HG02588 (cell line): ENCODE data around the gene PLEKHH1.
"Not testable (repeated sequence)": the region's sequence is repeated elsewhere in the genome, so short reads cannot be mapped to it uniquely, and the experiment has no call there.

Experiments used
- ATAC-seq: cut with Tn5 transposase; IDR thresholded peaks from one replicate; pipeline ENCODE4 v1.9.1; 2021; ENCODE audit warnings: mild to moderate bottlenecking, moderate library complexity; ENCODE audit not compliant: unreplicated experiment

Gene PLEKHH1

GRCh38 chr14:67529947-67530935 is 2.8 kb upstream of the PLEKHH1 start:
- no peak for ATAC-seq

GRCh38 chr14:67532606-67532997 is 488 bp upstream of the PLEKHH1 start:
- no peak for ATAC-seq

DNA sequence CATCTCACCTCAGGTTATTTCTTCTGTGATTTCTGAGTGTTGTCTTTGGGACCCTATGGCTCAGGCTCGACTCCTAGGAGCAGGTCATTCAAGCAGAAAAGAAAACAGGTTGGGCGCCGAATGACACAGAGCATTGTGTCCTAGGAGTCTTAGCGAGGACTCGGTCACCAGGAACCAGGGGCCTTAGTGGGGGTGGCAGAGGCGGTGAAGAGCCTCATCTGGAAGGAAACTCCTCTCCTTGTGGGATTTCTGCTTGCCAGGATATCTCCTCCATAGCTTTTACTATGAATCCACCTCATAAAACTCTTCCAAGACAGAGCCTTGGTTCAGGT is 630 bp downstream of the PLEKHH1 start:
- no peak for ATAC-seq

DNA sequence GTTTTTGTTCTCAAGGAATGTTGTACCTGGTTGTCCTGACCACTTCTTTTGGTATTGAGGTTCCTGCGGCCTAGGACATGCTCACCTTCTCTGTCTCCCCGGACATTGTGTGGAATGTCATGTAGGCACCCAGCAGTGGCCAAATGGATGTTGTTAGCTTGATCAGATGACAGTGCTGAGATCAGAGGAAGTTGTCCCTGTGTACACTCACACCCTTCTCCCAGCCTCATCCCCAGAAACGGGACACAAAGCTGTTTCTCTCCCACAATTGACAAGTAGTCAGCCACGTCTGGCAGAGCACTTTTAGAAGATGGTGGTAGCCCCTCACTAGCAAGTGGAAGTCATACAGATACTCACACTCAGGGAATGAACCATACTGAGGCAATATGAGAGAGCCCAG is 3.0 kb downstream of the PLEKHH1 start:
- ATAC-seq, result no peak

DNA sequence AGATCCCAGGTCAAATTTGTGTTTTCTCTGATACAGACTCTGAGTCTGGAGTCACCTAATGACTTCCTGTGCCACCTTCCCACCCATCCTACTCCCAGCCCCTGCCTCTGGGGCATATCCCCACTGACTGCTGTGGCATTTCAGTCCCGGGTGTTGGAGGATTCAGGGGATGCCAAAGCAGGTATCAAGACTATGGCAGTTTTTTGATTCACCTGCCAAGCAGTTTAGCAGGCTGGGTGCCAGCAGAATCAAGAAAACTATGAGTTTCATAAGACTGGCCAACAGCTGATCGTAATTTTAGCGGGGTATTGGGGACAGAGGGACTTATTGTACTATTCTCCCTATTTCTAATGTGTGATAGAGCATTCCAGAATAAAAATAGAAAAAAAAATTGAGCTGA is 4.6 kb downstream of the PLEKHH1 start:
- ATAC-seq, result no peak

GRCh38 chr14:67538501-67538900 is 5.4 kb downstream of the PLEKHH1 start:
- no peak for ATAC-seq

- ATAC-seq, result no peak
Measured at GRCh38 chr14:67539116-67539515, 6.0 kb downstream of the PLEKHH1 start.

- no peak for ATAC-seq
Measured at GRCh38 chr14:67541448-67542387, 8.6 kb downstream of the PLEKHH1 start.

GRCh38 chr14:67542620-67543019 is 9.5 kb downstream of the PLEKHH1 start:
- ATAC-seq, result not testable (repeated sequence)

DNA sequence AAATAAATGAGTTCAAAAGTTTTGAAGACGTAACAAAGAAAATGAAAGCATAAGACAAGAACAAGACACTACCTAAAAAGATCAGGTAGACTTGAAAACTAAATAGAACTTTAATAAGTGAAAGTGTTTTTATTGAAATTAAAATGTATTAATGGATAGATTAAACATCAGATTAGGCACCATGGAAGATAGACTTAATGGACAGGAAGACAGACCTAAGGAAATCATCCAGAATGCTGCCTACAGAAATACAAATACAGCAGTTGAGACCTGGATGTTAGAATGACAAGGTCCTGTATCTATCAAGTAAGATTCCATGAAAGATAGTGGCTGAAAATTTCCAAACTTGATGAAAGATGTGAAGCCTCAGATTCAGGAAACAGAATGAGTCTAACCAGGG is 11.5 kb downstream of the PLEKHH1 start:
- no peak for ATAC-seq

- ATAC-seq, result no peak
Measured at GRCh38 chr14:67547224-67547780, 14.2 kb downstream of the PLEKHH1 start.

- no peak for ATAC-seq
Measured at GRCh38 chr14:67549734-67550133, 16.6 kb downstream of the PLEKHH1 start.

GRCh38 chr14:67551123-67551522 is 18.0 kb downstream of the PLEKHH1 start:
- ATAC-seq, result no peak

DNA sequence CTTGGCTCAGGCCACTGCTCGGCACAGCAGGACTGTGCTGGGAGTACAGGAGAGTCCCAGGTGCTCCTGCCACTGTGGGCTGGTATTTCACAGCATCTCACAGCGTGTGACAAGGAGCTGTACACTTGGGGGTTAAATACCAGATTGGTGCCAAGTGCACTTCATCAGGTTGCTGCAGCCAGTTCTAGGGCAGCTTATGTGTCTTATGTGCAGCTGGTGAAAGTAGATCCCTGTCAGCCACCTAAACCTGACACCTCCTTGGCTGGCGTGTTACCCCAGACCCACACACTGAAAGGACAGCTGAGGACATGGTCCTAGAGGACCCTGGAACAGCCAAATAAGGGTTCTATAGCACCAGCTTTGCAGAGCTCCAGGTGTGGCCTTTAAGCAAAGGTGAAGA is 18.9 kb downstream of the PLEKHH1 start:
- ATAC-seq, result no peak

DNA sequence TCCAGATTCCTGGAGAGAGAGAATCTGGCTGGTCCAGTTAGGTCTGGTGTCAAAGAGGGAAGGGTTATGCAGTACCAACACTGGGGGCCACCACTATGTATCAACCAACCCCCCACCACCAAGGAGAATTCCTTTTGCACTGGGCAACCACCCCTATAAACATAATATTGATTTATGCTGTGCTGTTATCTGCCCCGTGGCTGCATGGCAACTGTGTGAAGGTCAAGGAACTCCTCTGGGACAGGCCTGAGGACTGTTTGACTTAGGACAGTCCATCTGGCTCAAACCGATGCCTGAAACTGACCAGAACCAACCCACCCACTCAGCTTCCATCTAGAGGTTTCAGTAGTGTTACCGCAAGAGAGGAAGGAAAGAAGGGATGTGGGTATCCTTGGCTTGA is 20.5 kb downstream of the PLEKHH1 start:
- no peak for ATAC-seq

- no peak for ATAC-seq
Measured at GRCh38 chr14:67554341-67554740, 21.3 kb downstream of the PLEKHH1 start.

DNA sequence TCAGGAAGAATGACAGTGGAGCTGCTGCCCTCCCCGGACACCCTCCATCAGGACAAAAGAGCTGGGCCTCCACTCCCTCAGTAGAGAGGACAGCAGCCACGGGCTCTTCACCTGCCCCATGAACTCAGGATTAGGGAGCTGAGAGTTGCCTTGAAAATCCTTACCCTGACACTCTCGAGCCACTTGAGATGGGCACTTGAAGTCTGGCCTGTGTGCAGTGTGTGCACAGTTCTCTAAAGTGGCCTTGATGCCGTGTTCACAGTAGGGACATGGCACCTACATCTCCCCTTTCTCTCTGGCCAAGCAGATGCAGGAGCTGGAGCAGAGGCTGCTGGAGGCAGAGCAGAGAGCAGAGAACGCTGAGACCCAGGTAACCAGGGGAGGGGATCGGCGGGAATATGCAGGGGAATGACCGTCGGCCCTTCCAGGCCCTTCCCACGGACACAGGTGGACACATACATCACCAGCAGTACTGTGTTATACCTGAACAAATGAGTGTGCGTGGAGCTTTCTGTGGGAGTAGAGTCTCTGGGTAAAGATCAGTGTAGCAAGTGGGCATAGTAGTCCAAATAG is 22.5 kb downstream of the PLEKHH1 start:
- ATAC-seq, result no peak

GRCh38 chr14:67556671-67557070 is 23.6 kb downstream of the PLEKHH1 start:
- ATAC-seq, result no peak

GRCh38 chr14:67557118-67557517 is 24.0 kb downstream of the PLEKHH1 start:
- no peak for ATAC-seq

DNA sequence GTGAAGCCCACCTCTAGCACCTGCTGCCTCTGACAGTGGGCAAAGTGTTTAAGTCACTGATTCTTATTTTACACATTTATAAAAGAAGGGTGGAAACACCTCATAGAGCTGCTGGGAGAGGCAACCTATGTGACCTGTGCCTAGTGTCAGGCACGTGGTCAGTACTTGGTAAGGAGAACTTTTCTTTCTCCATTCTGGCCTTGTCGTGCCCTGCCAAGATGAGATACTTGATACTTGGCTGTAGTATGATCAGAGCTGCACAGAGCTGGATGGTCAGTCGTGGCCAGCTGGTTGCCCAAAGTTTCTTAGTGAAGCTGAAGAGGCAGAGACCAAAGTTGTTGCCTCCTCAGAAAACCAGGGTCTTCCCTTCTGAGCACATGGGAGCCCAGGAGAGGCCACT is 24.6 kb downstream of the PLEKHH1 start:
- no peak for ATAC-seq

DNA sequence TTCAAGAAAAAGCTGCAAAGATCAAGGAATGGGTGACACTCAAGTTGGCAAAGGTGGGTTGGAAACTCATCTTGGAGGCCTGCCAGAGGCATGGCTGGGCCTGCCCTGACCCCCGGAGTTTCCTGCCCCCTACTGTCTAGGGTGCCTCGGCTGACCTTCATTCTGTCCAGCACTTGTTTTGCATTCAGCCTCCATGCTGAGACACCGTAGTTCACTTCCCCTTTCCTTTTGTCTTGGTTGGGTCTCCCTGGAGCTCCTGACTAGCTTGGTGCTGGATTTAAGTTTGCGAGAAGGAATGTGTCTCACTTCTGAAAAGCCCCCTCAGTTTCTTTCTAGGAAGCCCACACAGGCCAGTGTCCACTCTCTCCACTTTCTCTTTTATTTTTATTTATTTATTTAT is 26.5 kb downstream of the PLEKHH1 start:
- no peak for ATAC-seq
